T-helper 1 cell treated with Interleukin-12 subunit alpha and Interleukin-12 subunit beta and Interleukin-4 antibody, amounts not matched to agents 30 ng/mL and 1 ng/mL, for 36 hours (primary cell): Measurements from ENCODE around the gene GIT1. TPM values are rescaled to one million over a fixed set of nuclear protein-coding genes. Genes with fewer than 3 reads are reported as not detected.

Source experiments
- intact Hi-C: fragments of 100-400 bp; cut with micrococcal nuclease; formaldehyde crosslinking; loops from one replicate; pipeline ENCODE4 v1.15.1; 2024
- total RNA-seq: library from RNA; stranded (reverse); gene quantifications from 2 replicates; pipeline ENCODE4 v1.2.3, GENCODE V29; 2022

The GIT1 gene
- total RNA-seq, 1 donor from 2014 or later, result 61.3 TPM

DNA sequence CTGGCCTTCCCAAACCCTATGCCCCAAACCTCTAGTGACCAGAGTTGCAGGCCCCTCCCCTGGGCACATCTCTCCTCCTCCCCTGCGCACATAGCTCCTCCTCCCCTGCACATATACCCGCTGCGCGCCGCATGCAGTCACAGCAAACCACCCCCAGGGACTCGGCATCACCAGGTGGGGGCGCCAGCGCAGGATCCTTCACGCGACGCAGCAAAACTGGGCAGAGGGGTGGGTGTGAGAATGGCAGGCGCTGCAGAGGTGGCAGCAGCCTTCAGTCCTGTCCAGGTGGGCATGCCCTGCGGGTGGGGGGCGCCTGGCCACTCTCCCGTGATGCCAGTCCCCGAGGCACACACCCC lies 27.7 kb upstream of the GIT1 start:
- intact Hi-C loops, result loop anchor here (1.0 to 5.0 kb wide), 5 partner anchors 144 to 470 kb away; partner anchors contain the start of gene TAOK1

DNA sequence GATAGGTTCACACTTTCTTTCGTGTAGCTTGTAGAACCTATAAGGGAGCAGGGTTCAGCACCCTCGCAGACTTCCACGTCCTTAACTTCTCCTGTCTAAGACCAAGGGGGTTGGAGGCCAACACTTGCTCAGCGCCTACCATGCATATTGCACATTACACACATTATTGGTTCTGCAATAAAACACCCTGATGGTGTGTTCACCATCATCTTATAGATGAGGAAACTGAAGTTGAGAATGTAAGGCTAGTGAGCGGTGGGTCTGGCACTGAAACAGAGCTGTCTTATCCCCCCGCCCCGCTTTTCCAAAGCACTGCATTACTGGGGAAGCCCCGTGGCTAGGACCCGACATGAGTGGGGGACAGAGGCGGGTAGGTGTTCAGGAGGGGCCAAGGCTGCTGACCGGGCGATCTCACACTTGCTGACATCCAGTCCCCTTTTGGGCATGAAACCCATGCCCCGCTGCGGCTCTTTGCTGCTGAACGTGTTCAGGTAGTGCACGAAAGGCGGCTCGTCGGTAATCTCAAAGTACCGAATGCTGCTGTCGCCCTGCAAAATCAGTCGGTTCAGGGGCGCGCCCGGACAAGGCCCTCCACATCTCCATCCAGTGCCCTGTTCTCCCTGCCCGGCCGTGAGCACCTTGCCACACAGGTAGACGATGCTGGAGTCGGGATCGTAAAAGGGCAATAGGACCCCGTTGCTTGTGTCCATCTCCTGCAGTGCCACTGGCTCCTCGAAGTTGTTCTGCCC lies 27.0 kb upstream of the GIT1 start:
- intact Hi-C loops, result loop anchor here (1.0 to 5.0 kb wide), 5 partner anchors 145 to 469 kb away; partner anchors contain the start of gene TAOK1

DNA sequence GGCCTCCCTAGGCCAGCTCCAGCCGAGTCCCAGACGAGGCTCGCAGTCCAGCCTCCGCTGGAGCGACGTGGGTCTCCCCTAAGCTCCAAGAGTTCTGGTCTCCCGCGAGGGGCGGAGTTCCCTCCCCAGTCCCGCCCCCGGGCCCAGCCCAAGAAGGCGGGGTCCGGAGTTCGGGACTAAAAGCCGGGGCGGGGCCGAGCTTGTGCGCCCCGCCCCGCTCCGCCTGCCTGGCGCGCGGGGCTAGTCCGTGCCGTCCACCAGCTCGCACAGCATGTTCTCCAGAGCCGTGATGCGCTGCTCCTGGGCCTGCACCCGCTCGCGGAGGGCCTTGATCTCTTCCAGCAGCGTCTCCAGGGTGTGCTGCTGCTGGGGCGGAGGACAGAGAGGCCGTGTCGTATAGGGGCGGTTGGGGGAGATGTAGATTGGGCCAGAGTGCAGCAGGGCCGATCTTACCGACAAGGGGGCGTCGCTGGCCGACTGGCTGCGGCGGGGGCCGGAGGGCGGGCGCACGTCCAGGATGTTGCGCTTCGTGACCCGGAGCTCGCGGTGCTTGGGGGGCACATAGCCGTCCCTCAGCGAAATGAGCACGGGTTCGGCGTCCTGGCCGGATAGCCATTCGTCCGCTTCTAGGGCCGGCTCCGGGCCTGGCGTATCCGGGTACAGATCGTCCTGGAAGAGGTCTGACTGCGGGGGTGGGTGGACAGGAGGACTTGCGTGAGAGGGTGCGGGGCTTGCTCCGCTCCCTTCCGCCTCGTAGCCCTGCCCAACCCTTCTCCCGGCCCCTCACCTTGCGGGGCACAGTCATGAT lies 26.2 kb upstream of the GIT1 start:
- intact Hi-C loops, result loop anchor here (1.0 to 5.0 kb wide), 8 partner anchors 8 to 468 kb away; partner anchors contain the start of genes GIT1, NUFIP2, TAOK1 and TP53I13

DNA sequence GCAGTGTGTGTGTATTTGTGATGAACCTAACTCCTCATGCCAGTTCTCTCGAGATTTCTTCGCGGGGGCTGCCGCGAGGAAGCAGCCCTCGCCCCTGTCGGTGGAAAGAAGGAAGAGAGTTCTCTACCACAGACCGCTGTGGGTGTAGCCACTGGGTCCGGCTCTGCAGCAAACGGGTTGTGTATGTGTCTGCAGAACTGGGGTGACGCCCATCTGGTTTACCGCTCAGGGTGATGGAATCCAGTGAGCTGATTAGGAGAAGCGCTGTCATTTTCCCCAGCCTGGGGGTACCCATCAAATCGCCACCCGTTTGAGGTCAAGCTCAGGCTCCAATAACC lies 25.6 kb upstream of the GIT1 start:
- intact Hi-C loops, result loop anchor here (1.0 to 5.0 kb wide), 7 partner anchors 8 to 468 kb away; partner anchors contain the start of genes GIT1, NUFIP2 and TP53I13

DNA sequence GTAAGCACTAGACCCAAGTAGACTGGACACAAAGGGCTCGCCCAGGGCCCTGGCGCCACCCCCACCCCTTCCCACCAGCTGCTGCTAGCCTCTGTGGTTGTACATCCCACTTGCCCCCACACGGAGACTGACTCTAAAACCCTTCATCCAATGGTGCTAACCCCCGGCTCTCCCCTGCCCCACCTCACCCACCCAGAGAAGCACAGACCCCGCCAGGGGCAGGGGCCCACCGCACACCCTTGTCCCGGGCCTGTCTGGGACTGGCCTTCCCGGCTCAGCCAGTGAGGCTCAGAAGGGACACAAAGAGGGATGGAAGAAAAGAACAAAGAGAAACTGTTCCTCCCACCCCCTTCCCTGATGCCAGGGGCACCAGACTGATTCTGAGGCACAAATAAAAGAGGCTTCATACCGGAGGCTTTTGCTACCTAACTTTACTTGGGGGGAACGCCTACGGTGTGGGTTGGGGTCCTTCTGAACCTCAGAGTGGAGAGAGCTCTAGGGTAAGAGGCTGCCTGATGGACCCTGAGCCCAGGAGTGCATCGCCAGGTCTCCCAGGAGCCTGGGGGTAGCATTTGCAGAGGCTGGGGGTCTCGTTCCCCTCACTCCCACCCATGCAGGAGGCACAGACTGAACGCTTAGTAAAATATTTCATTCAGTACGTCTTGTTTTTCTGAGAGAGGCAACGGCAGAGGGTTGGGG lies 25.1 kb upstream of the GIT1 start:
- intact Hi-C loops, result loop anchor here (1.0 to 5.0 kb wide), 7 partner anchors 9 to 467 kb away; partner anchors contain the start of genes GIT1, NUFIP2 and TP53I13

DNA sequence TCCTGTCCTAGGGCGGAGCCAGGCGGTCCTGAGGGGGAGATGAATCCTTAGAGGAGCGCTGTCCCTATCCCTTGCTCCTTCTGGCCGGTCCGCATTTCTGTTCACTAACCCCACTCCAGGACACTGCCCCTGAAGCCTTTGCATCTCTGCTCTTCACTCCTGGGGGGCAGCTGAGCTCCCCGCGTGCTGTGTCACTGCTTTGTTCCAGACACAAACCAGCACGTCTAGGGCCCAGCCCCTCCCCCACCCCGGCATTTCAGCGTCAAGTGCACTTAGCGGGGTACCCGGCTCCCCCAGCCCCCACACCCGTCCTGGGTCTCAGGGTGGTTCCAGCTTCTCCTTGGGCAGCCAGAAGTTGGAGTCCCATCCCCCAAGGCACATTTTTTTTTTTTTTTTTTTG lies 24.4 kb upstream of the GIT1 start:
- intact Hi-C loops, result loop anchor here (1.0 kb wide), 1 partner anchor 34 kb away; no protein-coding TSS in a partner anchor

DNA sequence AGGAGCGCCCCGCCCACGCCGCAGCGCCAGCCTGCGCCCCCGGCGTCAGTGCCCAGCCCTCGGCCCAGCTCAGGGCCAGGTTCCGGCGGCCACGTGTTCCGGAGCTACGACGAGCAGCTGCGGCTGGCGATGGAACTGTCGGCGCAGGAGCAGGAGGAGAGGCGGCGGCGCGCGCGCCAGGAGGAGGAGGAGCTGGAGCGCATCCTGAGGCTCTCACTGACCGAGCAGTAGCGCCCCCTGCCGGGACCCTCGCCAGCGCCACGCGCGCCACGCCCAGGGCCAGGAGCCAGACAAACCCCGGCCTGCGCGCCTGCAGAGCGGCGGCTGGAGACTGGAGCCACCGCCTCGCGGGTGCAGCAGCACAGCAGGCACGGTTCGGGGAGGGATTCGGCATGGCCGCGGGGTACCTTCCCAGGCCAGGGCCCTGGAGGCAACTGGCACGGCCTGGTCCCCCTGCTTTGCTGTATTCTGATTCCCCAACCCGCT lies 23.9 kb upstream of the GIT1 start:
- intact Hi-C loops, result loop anchor here (1.0 kb wide), 1 partner anchor 33 kb away; no protein-coding TSS in a partner anchor

DNA sequence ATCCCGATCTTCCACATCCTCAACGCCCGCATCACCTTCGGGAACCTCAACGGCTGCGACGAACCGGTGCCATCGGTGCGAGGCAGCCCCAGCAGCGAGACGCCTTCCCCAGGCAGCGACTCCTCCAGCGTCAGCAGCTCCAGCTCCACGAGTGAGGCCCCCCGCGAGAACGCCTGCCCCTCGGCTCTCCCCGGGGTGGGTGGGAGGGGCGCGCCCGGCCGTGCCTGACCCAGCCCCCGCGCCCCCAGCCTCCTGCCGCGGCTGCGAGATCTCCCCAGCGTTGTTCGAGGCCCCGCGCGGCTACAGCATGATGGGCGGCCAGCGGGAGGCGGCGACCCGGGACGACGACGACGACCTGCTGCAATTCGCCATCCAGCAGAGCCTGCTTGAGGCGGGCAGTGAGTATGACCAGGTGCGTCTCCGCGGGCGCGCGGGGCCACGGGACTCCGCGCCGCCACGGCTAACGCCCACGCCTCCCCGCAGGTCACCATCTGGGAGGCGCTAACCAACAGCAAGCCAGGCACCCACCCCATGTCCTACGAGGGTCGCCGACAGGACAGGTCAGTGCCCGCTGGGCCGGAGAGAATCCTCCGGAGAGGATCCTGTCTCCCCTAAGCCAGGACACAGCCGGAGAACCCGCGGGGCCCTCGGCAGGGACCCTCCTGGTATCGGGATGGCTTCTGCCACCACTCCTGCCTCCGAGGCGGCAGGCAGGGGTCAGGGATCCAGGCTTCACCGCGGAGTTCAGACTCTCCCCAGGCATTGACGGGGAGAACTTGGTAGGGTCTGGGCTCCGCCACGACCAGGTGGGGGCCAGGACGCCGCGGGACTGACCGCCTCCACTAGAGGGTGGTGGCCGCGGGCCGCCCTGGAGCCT lies 23.2 kb upstream of the GIT1 start:
- intact Hi-C loops, result loop anchor here (1.0 kb wide), 1 partner anchor 32 kb away; no protein-coding TSS in a partner anchor

DNA sequence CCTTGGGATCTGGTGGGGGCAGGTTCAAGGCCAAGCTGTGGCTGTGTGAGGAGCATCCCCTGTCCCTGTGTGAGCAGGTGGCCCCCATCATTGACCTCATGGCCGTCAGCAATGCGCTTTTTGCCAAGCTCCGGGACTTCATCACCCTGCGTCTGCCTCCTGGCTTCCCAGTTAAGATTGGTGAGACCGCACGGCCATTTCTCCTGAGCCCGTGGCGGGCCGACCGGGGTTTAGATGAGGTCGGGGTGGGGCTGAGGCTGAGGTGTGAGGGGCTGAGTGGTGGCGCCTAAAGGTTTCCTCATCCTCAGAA lies 22.6 kb upstream of the GIT1 start:
- intact Hi-C loops, result no loop called here

DNA sequence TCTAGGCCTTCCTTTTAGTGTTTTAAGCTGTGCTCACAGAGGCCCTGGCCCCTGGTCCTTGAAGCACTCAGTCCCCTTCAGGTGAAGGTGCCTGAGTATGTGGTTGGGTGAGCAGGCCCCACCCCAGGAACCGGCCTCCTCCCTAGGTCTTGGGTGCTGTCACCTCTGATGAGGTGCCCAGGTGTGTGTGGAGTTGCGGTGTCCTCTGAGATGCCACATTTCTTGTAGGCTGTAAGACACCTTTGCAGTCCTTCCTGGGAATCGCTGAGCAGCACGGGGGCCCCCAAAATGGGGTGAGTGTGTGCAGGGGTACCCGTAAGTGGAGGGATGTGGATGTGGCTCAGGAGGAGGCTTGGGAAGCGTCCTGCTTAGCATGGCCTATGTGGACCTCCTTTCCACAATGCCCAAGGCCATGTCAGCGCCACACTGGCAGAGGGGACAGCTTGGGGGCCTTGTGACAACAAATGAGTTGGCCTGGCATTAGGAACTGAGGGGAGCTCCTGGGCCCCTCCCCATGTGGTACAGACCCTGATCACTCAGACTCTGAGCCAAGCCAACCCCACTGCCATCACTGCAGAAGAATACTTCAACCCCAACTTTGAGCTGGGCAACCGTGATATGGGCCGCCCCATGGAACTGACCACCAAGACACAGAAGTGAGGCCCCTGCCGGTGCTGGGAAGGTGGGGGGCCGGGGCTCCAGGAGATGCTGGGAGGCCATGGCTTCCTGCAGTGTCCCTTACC lies 22.1 kb upstream of the GIT1 start:
- intact Hi-C loops, result no loop called here

DNA sequence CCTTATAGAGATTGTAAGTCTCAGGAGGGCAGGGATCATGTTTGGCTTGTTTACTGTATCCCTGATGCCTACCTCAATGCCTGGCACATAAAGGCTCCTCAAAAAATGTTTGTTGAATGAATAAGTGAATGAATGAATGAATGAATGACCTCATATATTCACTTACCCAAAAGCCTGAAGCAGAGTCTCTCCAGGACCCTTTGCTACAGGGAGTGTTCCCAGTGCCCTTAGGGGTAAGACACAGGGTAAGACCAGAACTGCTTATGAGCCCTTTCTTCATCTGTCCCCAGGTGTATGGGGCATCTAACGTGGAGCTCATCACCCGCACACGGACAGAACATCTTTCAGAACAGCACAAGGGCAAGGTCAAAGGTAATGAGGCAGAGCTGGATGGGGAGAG lies 20.9 kb upstream of the GIT1 start:
- intact Hi-C loops, result no loop called here

DNA sequence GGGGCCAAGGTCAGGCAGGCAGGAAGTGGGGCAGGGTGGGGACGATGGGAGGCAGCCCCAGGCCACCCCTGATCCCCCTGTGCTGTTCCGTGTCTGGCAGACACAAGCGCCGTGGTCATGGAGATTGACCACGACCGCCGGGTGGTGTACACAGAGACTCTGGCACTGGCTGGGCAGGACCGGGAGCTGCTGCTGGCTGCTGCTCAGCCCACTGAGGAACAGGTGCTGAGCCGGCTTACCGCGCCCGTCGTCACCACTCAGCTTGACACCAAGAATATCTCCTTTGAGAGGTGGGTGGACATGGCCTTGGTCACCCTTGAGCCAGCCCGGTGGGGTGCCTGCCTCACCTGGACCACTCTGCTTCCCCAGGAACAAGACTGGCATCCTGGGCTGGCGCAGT lies 19.5 kb upstream of the GIT1 start:
- intact Hi-C loops, result no loop called here

DNA sequence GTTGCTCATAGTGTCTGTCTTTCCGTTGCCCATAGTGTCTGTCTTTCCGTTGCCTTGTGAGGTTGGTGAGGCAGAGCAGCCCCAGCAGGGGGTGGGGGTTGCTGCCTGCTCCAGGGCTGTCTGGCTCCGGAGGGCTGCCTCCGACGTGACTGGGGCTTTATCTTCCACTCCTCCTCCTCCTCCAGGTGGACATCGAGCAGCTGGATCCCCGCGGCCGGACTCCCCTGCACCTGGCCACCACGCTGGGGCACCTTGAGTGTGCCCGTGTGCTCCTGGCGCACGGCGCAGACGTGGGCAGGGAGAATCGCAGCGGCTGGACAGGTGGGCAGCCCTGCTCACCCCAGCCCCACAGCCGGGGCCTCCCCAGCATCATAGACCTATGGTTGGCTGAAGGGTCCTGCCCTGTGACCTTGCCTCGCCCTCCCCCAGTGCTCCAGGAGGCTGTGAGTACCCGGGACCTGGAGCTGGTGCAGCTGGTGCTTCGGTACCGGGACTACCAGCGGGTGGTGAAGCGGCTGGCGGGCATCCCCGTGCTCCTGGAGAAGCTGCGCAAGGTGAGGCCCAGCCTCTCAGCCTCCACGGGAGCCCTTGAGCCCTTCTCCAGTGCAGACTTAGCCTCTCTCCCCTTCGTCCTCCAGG lies 18.2 kb upstream of the GIT1 start:
- intact Hi-C loops, result no loop called here

DNA sequence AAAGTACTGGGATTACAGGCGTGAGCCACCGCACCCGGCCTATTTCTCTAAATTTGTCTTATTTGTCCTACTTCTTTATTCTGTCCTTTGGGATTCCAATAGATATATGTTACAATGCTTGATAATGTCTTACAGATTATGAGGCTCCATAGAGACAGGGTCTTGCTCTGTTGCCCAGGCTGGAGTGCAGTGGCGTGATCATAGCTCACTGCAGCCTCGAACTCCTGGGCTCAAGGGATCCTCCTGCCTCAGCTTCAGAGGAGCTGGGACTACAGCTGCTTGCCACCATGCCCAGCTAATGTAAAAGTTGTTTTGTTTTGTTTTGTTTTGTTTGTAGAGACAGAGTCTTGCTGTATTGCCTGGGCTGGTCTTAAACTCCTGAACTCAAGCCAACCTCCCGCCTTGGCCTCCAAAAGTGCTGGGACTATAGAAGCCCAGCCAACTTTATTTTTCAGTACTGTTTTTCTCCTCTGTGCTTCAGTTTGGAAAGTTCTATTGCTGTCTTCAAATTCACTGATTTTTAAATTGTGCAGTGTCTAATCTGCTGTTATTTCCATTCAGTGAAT lies 13.7 kb upstream of the GIT1 start:
- intact Hi-C loops, result no loop called here

DNA sequence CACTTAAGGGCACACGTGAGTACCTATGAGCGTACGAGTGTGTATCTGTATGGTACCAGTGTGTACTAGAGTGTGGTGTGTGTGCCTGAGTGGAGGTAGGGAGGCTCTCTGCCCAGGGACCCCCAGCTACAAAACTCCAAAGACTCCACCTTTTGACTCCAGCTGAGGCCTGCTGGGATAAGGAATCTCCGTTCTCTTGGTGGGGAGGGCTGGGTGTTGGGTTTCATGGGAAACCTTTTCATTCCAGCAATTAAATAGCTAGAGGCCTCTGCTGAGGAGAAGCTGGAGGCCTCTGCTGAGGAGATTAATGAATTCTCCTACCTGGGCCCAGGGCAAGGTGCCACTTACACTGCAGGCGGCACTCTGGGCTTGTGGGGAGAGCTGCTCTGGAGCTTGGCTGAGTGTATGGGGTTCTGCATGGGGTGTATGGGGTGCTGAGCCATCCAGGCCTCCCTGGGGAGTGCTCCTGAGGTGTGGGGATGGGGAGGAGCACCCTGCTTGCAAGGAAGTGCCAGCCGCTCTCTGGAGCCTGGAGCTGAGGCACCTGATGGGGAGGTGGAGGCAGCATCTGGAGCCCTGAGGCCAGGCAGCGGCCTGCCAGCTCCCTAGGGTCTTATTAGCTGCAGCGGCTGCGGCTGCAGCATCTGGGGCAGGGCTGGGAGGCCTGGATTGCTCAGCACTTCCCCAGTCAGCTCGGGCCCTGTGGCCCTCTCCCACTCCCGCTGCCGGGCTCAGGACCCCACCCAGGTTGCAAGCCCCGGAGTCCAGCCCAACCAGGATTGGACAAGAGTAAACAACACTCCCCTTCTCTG lies 8.1 kb upstream of the GIT1 start:
- intact Hi-C loops, result no loop called here

DNA sequence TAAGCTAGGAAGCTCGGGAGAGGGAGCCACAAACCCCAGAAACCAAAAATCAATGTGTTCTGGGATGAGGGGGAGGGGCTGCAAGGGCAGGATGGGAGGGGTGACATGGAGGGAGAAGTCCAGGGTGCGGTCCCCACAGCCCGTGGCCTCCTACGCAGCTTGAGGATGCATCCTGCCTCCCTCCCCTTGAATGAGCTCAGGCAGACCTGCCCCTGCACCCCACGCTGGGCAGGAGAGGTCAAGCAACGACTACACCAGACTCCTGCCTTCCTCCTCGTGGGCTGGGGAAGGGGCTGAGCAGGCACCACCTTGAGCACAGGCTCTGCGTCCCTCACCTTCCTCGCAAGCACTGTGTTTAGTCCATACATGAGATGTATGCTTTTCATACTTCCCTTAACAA lies 7.4 kb upstream of the GIT1 start:
- intact Hi-C loops, result no loop called here

DNA sequence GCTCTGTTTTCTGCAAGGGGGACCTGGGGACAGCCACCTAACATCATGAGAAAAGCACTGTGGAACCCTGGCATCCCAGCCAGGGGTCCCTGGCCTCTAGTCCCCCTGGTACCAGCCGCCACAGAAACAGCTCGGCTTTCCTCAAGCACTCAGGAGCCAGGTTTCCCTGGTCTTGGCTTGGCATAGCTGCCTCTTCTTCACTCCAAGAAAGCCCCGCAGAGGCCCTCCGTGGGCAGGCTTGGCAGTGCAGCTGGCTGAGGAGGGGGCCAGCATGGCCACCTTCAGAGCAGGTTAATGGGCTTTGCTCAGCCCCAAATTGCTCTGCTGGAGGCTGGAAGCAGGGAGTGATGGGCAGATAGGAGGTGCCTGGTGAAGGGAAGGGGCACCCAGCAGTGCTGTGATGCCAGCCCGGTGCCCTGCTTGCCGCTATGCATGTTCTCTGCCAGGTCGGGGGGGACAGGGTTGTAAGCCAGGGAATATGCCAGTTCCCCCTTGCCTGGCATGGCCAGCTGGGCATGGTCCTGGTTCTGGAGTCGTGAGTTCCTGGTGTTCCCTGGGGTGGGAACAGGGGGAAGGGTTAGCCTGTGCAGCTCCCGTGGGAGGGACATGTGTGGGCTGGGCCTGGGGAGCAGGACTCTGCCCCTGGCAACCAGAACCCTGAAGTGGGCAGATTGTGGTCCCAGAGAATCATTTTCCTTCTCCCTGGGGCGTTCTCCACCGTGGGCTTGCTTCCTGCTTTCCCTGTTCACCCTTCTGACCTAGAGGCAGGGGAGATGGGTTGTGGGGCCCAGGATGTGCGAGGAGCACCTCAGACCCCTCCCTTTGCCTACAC lies 6.7 kb upstream of the GIT1 start:
- intact Hi-C loops, result no loop called here
